Retinal pigment epithelial cell (primary cell): ENCODE measurements around the gene PCDHB6.
"Not testable (repeated sequence)": the region's sequence is repeated elsewhere in the genome, so short reads cannot be mapped to it uniquely, and the experiment has no call there.

ENCODE experiments used
- DNase-seq: peaks from one replicate; pipeline ENCODE4 v3.0.0-alpha.2; 2010; ENCODE audit warnings: low read depth
- H3K4me3 ChIP-seq: 2 replicates; pipeline ENCODE4 v1.5.1; 2011; ENCODE audit warnings: mild to moderate bottlenecking, low read length, control low read depth, moderate library complexity
- TF ChIP-seq, protein P1 (sequence below): conservative IDR thresholded peaks from 2 replicates; pipeline ENCODE4 v1.5.1; 2011; ENCODE audit warnings: low read depth, low read length, control low read depth, inconsistent platforms

Gene PCDHB6

DNA sequence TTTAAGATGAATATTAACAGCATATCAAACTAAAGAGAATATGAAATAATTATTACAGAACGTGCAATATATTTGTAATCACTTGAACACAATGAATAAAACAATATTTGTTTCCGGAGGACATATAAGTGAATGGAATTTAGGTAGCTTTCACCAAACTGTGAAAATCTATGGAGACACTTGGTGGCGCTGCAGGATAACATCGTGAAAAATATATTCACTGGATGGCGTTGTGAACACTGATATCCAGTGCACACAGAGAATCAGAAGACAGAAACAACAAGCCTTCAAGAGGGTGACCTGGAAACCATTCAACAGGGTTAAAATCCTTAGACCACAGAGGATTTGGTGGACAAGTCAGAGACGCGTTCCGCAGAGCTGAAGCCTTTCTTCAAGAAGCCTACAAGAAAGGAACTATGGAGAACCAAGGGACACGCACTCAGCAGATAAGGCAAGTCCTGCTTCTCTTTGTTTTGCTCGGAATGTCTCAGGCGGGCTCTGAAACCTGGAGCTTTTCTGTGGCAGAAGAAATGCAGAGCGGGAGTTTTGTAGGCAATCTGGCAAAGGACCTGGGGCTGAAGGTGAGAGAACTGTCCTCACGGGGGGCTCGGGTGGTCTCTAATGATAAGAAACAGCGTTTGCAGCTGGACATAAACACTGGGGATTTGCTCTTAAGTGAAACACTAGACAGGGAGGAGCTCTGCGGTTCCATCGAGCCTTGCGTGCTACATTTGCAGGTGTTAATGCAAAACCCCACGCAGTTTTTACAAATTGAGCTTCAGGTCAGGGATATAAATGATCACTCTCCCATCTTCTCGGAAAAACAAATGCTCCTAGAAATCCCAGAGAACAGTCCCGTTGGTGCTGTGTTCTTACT is 49.7 kb downstream of the PCDHB6 start, which contains the start of gene PCDHB11:
PCDHB11 (plus strand) TSS at position 269 of the 877 bp plus-strand sequence; CDS start at position 417, 148 bp downstream.
- DNase-seq = no peak
- H3K4me3 ChIP-seq = no peak within 1 kb of the TSS
- TF ChIP-seq, protein P1, sequence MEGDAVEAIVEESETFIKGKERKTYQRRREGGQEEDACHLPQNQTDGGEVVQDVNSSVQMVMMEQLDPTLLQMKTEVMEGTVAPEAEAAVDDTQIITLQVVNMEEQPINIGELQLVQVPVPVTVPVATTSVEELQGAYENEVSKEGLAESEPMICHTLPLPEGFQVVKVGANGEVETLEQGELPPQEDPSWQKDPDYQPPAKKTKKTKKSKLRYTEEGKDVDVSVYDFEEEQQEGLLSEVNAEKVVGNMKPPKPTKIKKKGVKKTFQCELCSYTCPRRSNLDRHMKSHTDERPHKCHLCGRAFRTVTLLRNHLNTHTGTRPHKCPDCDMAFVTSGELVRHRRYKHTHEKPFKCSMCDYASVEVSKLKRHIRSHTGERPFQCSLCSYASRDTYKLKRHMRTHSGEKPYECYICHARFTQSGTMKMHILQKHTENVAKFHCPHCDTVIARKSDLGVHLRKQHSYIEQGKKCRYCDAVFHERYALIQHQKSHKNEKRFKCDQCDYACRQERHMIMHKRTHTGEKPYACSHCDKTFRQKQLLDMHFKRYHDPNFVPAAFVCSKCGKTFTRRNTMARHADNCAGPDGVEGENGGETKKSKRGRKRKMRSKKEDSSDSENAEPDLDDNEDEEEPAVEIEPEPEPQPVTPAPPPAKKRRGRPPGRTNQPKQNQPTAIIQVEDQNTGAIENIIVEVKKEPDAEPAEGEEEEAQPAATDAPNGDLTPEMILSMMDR = no peak

DNA sequence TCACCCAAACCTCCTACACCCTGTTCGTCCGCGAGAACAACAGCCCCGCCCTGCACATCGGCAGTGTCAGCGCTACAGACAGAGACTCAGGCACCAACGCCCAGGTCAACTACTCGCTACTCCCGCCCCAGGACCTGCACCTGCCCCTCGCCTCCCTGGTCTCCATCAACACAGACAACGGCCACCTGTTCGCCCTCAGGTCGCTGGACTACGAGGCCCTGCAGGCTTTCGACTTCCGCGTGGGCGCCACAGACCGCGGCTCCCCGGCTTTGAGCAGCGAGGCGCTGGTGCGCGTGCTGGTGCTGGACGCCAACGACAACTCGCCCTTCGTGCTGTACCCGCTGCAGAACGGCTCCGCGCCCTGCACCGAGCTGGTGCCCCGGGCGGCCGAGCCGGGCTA is 51.3 kb downstream of the PCDHB6 start:
- not testable (repeated sequence) for DNase-seq, H3K4me3 ChIP-seq

- not testable (repeated sequence) for DNase-seq, H3K4me3 ChIP-seq
These were observed 51.8 kb downstream of the PCDHB6 start for GRCh38 chr5:141201646-141202045.
